IMR-90 (cell line): ENCODE data around the gene OBP2B. TPM values are rescaled to one million over a fixed set of nuclear protein-coding genes. Genes with fewer than 3 reads are reported as not detected.

Experiments used
- ATAC-seq: fragments of 200-7000 bp; cut with Tn5 transposase; 2 replicates; pipeline ENCODE4 v1.9.1; 2020; ENCODE audit warnings: low read depth, mild to moderate bottlenecking, moderate library complexity
- BruUV-seq: library from RNA; stranded (reverse); fragments of 400-500 nt; replicated peaks from 2 replicates; lab custom pipeline; 2021; lab: Mats Ljungman, UMichigan
- CTCF ChIA-PET: fragments of 300-600 bp; formaldehyde crosslinking; extraction: SDS; loops from one replicate; lab custom pipeline; 2021; ENCODE audit warnings: antibody characterized with exemption; lab: Yijun Ruan, JAX
- POLR2A ChIA-PET: fragments of 300-600 bp; sonication (Branson Sonifier 250); formaldehyde crosslinking; loops from one replicate; lab custom pipeline; 2022; ENCODE audit warnings: antibody characterized with exemption; ENCODE audit not compliant: unreplicated experiment; lab: Charles Lee
- DNase-seq: peaks from one replicate; pipeline ENCODE4 v3.0.0; 2013
- H2AFZ ChIP-seq: replicated peaks from 2 replicates; pipeline ENCODE3; 2013; ENCODE audit warnings: low read length, mild to moderate bottlenecking; ENCODE audit not compliant: poor library complexity
- H2AK5ac ChIP-seq: 2 replicates; pipeline ENCODE4 v1.6.1; 2013; ENCODE audit warnings: low read depth, low read length, inconsistent platforms
- H2AK9ac ChIP-seq: replicated peaks from 2 replicates; pipeline ENCODE3; 2013; ENCODE audit warnings: mild to moderate bottlenecking, low read depth, low read length, moderate library complexity; ENCODE audit not compliant: poor library complexity
- H2BK120ac ChIP-seq: 2 replicates; pipeline ENCODE4 v1.6.1; 2013; ENCODE audit warnings: low read depth, low read length, inconsistent platforms
- H2BK15ac ChIP-seq: 3 replicates; pipeline ENCODE4 v1.6.1; 2013; ENCODE audit warnings: low read depth, low read length, inconsistent platforms
- H2BK20ac ChIP-seq: 2 replicates; pipeline ENCODE4 v1.6.1; 2013; ENCODE audit warnings: low read depth, mild to moderate bottlenecking, inconsistent platforms, low read length, moderate library complexity
- H2BK5ac ChIP-seq: 2 replicates; pipeline ENCODE4 v1.6.1; 2013; ENCODE audit warnings: mild to moderate bottlenecking, low read depth, low read length, inconsistent platforms; ENCODE audit not compliant: poor library complexity, severe bottlenecking
- H3K14ac ChIP-seq: replicated peaks from 2 replicates; pipeline ENCODE4 v1.6.1; 2013; ENCODE audit warnings: low read depth, low read length, inconsistent platforms
- H3K18ac ChIP-seq: 2 replicates; pipeline ENCODE4 v1.6.1; 2013; ENCODE audit warnings: low read depth, low read length, control low read depth
- H3K23ac ChIP-seq: 2 replicates; pipeline ENCODE4 v1.6.1; 2013; ENCODE audit warnings: low read depth, low read length, inconsistent platforms
- H3K27ac ChIP-seq: 2 replicates; pipeline ENCODE4 v1.5.1; 2013; ENCODE audit warnings: mild to moderate bottlenecking, control low read depth, low read length; ENCODE audit not compliant: insufficient read depth
- H3K27me3 ChIP-seq: 2 replicates; pipeline ENCODE4 v1.6.1; 2013; ENCODE audit warnings: low read length; ENCODE audit not compliant: control insufficient read depth, insufficient read depth
- H3K36me3 ChIP-seq: 2 replicates; pipeline ENCODE4 v1.6.1; 2013; ENCODE audit warnings: low read length, mixed read lengths; ENCODE audit not compliant: control insufficient read depth, insufficient read depth
- H3K4ac ChIP-seq: 2 replicates; pipeline ENCODE4 v1.6.1; 2013; ENCODE audit warnings: low read depth, low read length, inconsistent platforms
- H3K4me1 ChIP-seq: 2 replicates; pipeline ENCODE4 v1.6.1; 2013; ENCODE audit warnings: low read length, mixed read lengths; ENCODE audit not compliant: control insufficient read depth, insufficient read depth
- H3K4me2 ChIP-seq: 2 replicates; pipeline ENCODE4 v1.6.1; 2013; ENCODE audit warnings: low read depth, mild to moderate bottlenecking, control low read depth, low read length, moderate library complexity
- H3K4me3 ChIP-seq: 2 replicates; pipeline ENCODE4 v1.5.1; 2013; ENCODE audit warnings: low read depth, mild to moderate bottlenecking, control low read depth, low read length, moderate library complexity; ENCODE audit not compliant: insufficient read depth
- H3K56ac ChIP-seq: 2 replicates; pipeline ENCODE4 v1.6.1; 2013; ENCODE audit warnings: low read length, inconsistent platforms; ENCODE audit not compliant: insufficient read depth; ENCODE audit errors: extremely low read depth
- H3K79me1 ChIP-seq, 2 experiments: 2 replicates each; pipeline ENCODE4 v1.6.1; 2013; ENCODE audit warnings: low read length in 2 of 2, inconsistent platforms in 1 of 2, low read depth in 1 of 2
- H3K9ac ChIP-seq: 2 replicates; pipeline ENCODE4 v1.6.1; 2013; ENCODE audit warnings: low read depth, low read length, control low read depth
- H3K9me1 ChIP-seq: 2 replicates; pipeline ENCODE4 v1.6.1; 2013; ENCODE audit warnings: low read length, inconsistent platforms; ENCODE audit not compliant: insufficient read depth
- H3K9me3 ChIP-seq: 2 replicates; pipeline ENCODE4 v1.6.1; 2013; ENCODE audit warnings: low read length; ENCODE audit not compliant: control insufficient read depth, insufficient read depth
- H4K20me1 ChIP-seq: 2 replicates; pipeline ENCODE4 v1.6.1; 2013; ENCODE audit warnings: low read length, inconsistent platforms; ENCODE audit not compliant: insufficient read depth
- H4K5ac ChIP-seq: 2 replicates; pipeline ENCODE4 v1.6.1; 2013; ENCODE audit warnings: mild to moderate bottlenecking, low read depth, low read length, control low read depth
- H4K8ac ChIP-seq, 2 experiments: 2 replicates each; pipeline ENCODE4 v1.6.1; 2013; ENCODE audit warnings: low read depth in 2 of 2, low read length in 2 of 2, control low read depth in 1 of 2, inconsistent platforms in 1 of 2
- H4K91ac ChIP-seq: 2 replicates; pipeline ENCODE4 v1.6.1; 2013; ENCODE audit warnings: low read depth, low read length, inconsistent platforms; ENCODE audit not compliant: insufficient read depth
- SMC3 ChIP-seq: fragments of 150-350 bp; IDR thresholded peaks from 2 replicates; pipeline ENCODE4 v1.6.1; 2016; ENCODE audit warnings: low read depth, mild to moderate bottlenecking, antibody characterized with exemption, low read length, moderate library complexity
- WGBS, 2 experiments: methylation state at CpG; one replicate each; pipeline versions ENCODE4 v1.1.5 to v1.1.7; 2013; ENCODE audit warnings: missing lambda C conversion rate in 2 of 2; ENCODE audit not compliant: insufficient read length in 1 of 2; ENCODE audit errors: extremely low coverage in 2 of 2; 5-methylcytosine and 5-hydroxymethylcytosine counted together
- dilution Hi-C: fragments of 300-500 bp; cut with HindIII; formaldehyde crosslinking; loops from one replicate; pipeline ENCODE4 v1.14.3; 2018; ENCODE audit warnings: low sequenced_read_pairs; ENCODE audit not compliant: unreplicated experiment
- in situ Hi-C: fragments of 300-500 bp; cut with MboI; formaldehyde crosslinking; loops from 3 replicates; pipeline ENCODE4 v1.14.3; 2019; ENCODE audit warnings: low sequenced_read_pairs, inconsistent platforms, mixed read lengths
- intact Hi-C: fragments of 100-400 bp; cut with micrococcal nuclease; formaldehyde crosslinking; loops from 2 replicates; pipeline ENCODE4 v1.10.0; 2022
- polyA plus RNA-seq, 3 experiments: library from polyadenylated mRNA; depleted of rRNA; stranded (reverse); fragments of >200 nt; gene quantifications; 2 replicates each; pipeline ENCODE4 v1.2.3, GENCODE V29; 2012; ENCODE audit warnings: low replicate concordance in 1 of 3
- total RNA-seq: library from RNA; depleted of rRNA; stranded (reverse); fragments of >200 nt; gene quantifications from 2 replicates; pipeline ENCODE4 v1.2.3, GENCODE V29; 2012
- TF ChIP-seq, protein P1 (sequence below): fragments of 150-350 bp; IDR thresholded peaks from 2 replicates; pipeline ENCODE4 v1.6.1; 2016; ENCODE audit warnings: low read depth, mild to moderate bottlenecking, low read length, moderate library complexity, borderline replicate concordance

Gene OBP2B
- total and polyA plus RNA-seq, 2 of the 4 experiments (the other 2 are of a cell fraction) = not detected

DNA sequence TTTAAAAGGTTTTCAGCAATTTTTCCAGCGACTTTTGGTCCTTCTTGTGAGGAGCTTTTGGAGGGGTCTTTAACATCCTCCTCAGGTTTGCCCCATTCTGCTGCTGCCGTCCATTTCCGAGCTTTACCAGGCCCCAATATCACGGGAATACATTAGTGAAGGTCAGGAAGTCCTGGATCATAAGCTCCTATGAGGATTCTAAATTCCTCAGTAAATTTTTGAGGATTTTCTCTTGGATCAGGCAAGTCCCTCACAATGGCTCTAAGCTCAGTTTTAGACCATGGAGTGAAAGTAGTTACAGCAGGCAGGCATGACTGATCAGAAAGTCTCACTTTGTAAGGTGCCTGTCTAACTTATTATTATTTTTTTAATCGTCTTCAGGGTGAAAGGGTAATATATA, 28.1 kb downstream of the OBP2B start:
- H2BK15ac ChIP-seq = no peak overlapping the region
- H4K20me1 ChIP-seq = no peaks in the 10 kb centered on the region
- no TSS peak for BruUV-seq
- H2BK120ac ChIP-seq = no peak overlapping the region
- H3K18ac ChIP-seq = no peak overlapping the region
- no peaks in the 10 kb centered on the region for H3K9me3 ChIP-seq
- no peak overlapping the region for H3K4me2 ChIP-seq
- ChIA-PET CTCF (interaction anchor here (1.0 kb wide), 1 partner anchor 144 kb away, joined by 3 read pairs; no protein-coding TSS in a partner anchor), POLR2A (no interaction called here)
- no peak overlapping the region for H3K23ac ChIP-seq
- ATAC-seq (no peak), DNase-seq (no peak)
- H3K79me1 ChIP-seq = no peaks in the 10 kb centered on the region
- no peak overlapping the region for H2AK9ac ChIP-seq
- H3K9me1 ChIP-seq = no peaks in the 10 kb centered on the region
- in situ Hi-C loops = no loop called here
- no peak overlapping the region for H3K14ac ChIP-seq
- no peak overlapping the region for H3K4me3 ChIP-seq
- H4K5ac ChIP-seq = no peak overlapping the region
- H2AK5ac ChIP-seq = no peak overlapping the region
- no peak overlapping the region for H4K91ac ChIP-seq
- H2BK5ac ChIP-seq = no peak overlapping the region
- no peak overlapping the region for H3K56ac ChIP-seq
- intact Hi-C loops = loop anchor here (2.0 kb wide), 1 partner anchor 78 kb away; no protein-coding TSS in a partner anchor
- no peak overlapping the region for H2BK20ac ChIP-seq
- no peak overlapping the region for H4K8ac ChIP-seq
- TF ChIP-seq, protein P1, sequence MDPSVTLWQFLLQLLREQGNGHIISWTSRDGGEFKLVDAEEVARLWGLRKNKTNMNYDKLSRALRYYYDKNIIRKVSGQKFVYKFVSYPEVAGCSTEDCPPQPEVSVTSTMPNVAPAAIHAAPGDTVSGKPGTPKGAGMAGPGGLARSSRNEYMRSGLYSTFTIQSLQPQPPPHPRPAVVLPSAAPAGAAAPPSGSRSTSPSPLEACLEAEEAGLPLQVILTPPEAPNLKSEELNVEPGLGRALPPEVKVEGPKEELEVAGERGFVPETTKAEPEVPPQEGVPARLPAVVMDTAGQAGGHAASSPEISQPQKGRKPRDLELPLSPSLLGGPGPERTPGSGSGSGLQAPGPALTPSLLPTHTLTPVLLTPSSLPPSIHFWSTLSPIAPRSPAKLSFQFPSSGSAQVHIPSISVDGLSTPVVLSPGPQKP = no peak
- no peak for TF ChIP-seq SMC3
- dilution Hi-C loops = no loop called here
- H3K4ac ChIP-seq = no peak overlapping the region
- no CpG with 5 or more reads among the region's 5 CpGs for WGBS, 2 experiments
- no peak overlapping the region for H3K27ac ChIP-seq
- peaks cover 40% of the 10 kb centered on the region for H3K27me3 ChIP-seq
- H2AFZ ChIP-seq = no peak overlapping the region
- H3K4me1 ChIP-seq = no peaks in the 10 kb centered on the region
- no peaks in the 10 kb centered on the region for H3K36me3 ChIP-seq
- H3K9ac ChIP-seq = no peak overlapping the region
